ENCODE results near the gene HERC6. TPM values are rescaled to one million over a fixed set of nuclear protein-coding genes. Genes with fewer than 3 reads are reported as not detected.

Gene HERC6
- total and polyA plus RNA-seq, 2 of the 8 experiments (the other 6 are each of a cell fraction or from before 2014, with no cell fraction given): 3.7 to 3.8 TPM

GRCh38 chr4:88357262-88357661 lies 21.4 kb upstream of the HERC6 start (continued):
- TF ChIP-seq KDM1A (IDR thresholded peaks at IDR 0.05; ENCODE audit: borderline replicate concordance, low read length): no peak
- TF ChIP-seq E2F6 (IDR thresholded peaks at IDR 0.05): no peak

Measured in H1 (cell line).